GM19372 (cell line): Measurements from ENCODE around the gene CERT1.

Source experiments
- ATAC-seq: cut with Tn5 transposase; IDR thresholded peaks from one replicate; pipeline ENCODE4 v1.9.1; 2021; ENCODE audit warnings: mild to moderate bottlenecking, low read depth, moderate library complexity; ENCODE audit not compliant: unreplicated experiment

Gene CERT1

GRCh38 chr5:75331095-75332090 lies 180.0 kb downstream of the CERT1 start:
- ATAC-seq = no peak

- no peak for ATAC-seq
These were observed 181.0 kb downstream of the CERT1 start for GRCh38 chr5:75330404-75330803.
